MM.1S (cell line): ENCODE results near the gene STRN3.

Source experiments
- DNase-seq: peaks from one replicate; pipeline ENCODE4 v3.0.0-alpha.2; 2015
- H2AFZ ChIP-seq: fragments of 300-600 bp; sonication (generic); 2 replicates; pipeline ENCODE4 v1.6.0; 2016; ENCODE audit warnings: antibody characterized with exemption, low read length
- H3F3A ChIP-seq: fragments of 300-600 bp; sonication (generic); 2 replicates; pipeline ENCODE4 v1.6.1; 2016; ENCODE audit warnings: mild to moderate bottlenecking, antibody characterized with exemption, low read length, moderate library complexity, mixed read lengths; ENCODE audit not compliant: insufficient read depth
- H3K27ac ChIP-seq: fragments of 300-600 bp; sonication (generic); 2 replicates; pipeline ENCODE4 v1.5.1; 2016; ENCODE audit warnings: mild to moderate bottlenecking, low read length
- H3K27me3 ChIP-seq: fragments of 300-600 bp; sonication (generic); replicated peaks from 2 replicates; pipeline ENCODE4 v1.6.0; 2016; ENCODE audit warnings: low read length; ENCODE audit not compliant: insufficient read depth
- H3K36me3 ChIP-seq: fragments of 300-600 bp; sonication (generic); replicated peaks from 2 replicates; pipeline ENCODE4 v1.6.1; 2016; ENCODE audit warnings: mild to moderate bottlenecking, low read length, mixed read lengths; ENCODE audit not compliant: insufficient read depth
- H3K4me1 ChIP-seq: fragments of 300-600 bp; sonication (generic); 2 replicates; pipeline ENCODE4 v1.6.1; 2016; ENCODE audit warnings: low read length, mixed read lengths
- H3K4me2 ChIP-seq: fragments of 300-600 bp; sonication (generic); 2 replicates; pipeline ENCODE4 v1.6.0; 2016; ENCODE audit warnings: low read depth, low read length
- H3K4me3 ChIP-seq: fragments of 300-600 bp; sonication (generic); 2 replicates; pipeline ENCODE4 v1.5.1; 2016; ENCODE audit warnings: low read length, mixed read lengths
- H3K79me2 ChIP-seq: fragments of 300-600 bp; sonication (generic); 2 replicates; pipeline ENCODE4 v1.6.1; 2016; ENCODE audit warnings: mixed run types, low read length, mixed read lengths
- H3K9ac ChIP-seq: fragments of 300-600 bp; sonication (generic); 2 replicates; pipeline ENCODE4 v1.6.1; 2016; ENCODE audit warnings: low read length, mixed read lengths
- H3K9me2 ChIP-seq: fragments of 300-600 bp; sonication (generic); replicated peaks from 2 replicates; pipeline ENCODE4 v1.6.1; 2016; ENCODE audit warnings: mild to moderate bottlenecking, low read length, mixed read lengths; ENCODE audit not compliant: insufficient read depth
- H3K9me3 ChIP-seq: fragments of 300-600 bp; sonication (generic); replicated peaks from 2 replicates; pipeline ENCODE4 v1.6.1; 2016; ENCODE audit warnings: mild to moderate bottlenecking, low read length, mixed read lengths; ENCODE audit not compliant: insufficient read depth
- H4K20me1 ChIP-seq: fragments of 300-600 bp; sonication (generic); 2 replicates; pipeline ENCODE4 v1.6.1; 2016; ENCODE audit warnings: mild to moderate bottlenecking, low read length, moderate library complexity, mixed read lengths; ENCODE audit not compliant: insufficient read depth
- CTCF ChIP-seq: fragments of 300-600 bp; sonication (generic); IDR thresholded peaks from 2 replicates; pipeline ENCODE4 v1.5.1; 2016; ENCODE audit warnings: antibody characterized with exemption, low read length, mixed read lengths
- EZH2 ChIP-seq: fragments of 300-600 bp; sonication (generic); optimal IDR thresholded peaks from 2 replicates; pipeline ENCODE3; 2017; ENCODE audit warnings: low read depth, mild to moderate bottlenecking, antibody characterized with exemption, low read length, mixed read lengths
- EZH2phosphoT487 ChIP-seq: fragments of 300-600 bp; sonication (generic); IDR thresholded peaks from 2 replicates; pipeline ENCODE4 v1.6.1; 2018; ENCODE audit warnings: antibody characterized with exemption, low read length

The STRN3 gene

GRCh38 chr14:30853946-30854345 lies 172.2 kb downstream of the STRN3 start:
- Histone ChIP-seq H3F3A (0 out of 2 replicates have a peak, but pooled peaks cover 2% of the 10 kb centered on the region), H4K20me1 (no peaks in the 10 kb centered on the region), H3K4me1 (peaks cover 7% of the 10 kb centered on the region; the same call in 1 of the 2 replicates), H2AFZ (no peak overlapping the region), H3K9me2 (no peaks in the 10 kb centered on the region), H3K9ac (no peak overlapping the region), H3K36me3 (no peaks in the 10 kb centered on the region), H3K4me2 (no peak overlapping the region), H3K79me2 (no peaks in the 10 kb centered on the region), H3K4me3 (no peak overlapping the region), H3K27me3 (no peaks in the 10 kb centered on the region), H3K27ac (no peak overlapping the region), H3K9me3 (no peaks in the 10 kb centered on the region)
- TF ChIP-seq CTCF = no peak
- no peak for TF ChIP-seq EZH2
- no peak for TF ChIP-seq EZH2phosphoT487
- DNase-seq = no peak

GRCh38 chr14:30849983-30850382 lies 176.2 kb downstream of the STRN3 start:
- H3K4me1 ChIP-seq = peaks cover 10% of the 10 kb centered on the region; the same call in 1 of the 2 replicates
- no peak overlapping the region for H2AFZ ChIP-seq
- no peaks in the 10 kb centered on the region for H3K9me3 ChIP-seq
- no peaks in the 10 kb centered on the region for H3K36me3 ChIP-seq
- H4K20me1 ChIP-seq = no peaks in the 10 kb centered on the region
- no peak for TF ChIP-seq EZH2
- no peak for TF ChIP-seq EZH2phosphoT487
- TF ChIP-seq CTCF = no peak
- no peak overlapping the region; the same call in 1 of the 2 replicates for H3K4me2 ChIP-seq
- DNase-seq = no peak
- H3K4me3 ChIP-seq = no peak overlapping the region
- H3K79me2 ChIP-seq = no peaks in the 10 kb centered on the region
- no peak overlapping the region for H3K9ac ChIP-seq
- H3K27ac ChIP-seq = no peak overlapping the region
- 0 out of 2 replicates have a peak, but pooled peaks cover 2% of the 10 kb centered on the region for H3F3A ChIP-seq
- no peaks in the 10 kb centered on the region for H3K9me2 ChIP-seq
- H3K27me3 ChIP-seq = no peaks in the 10 kb centered on the region

- TF ChIP-seq EZH2 (no peak), CTCF (no peak), EZH2phosphoT487 (no peak)
- H3K27ac ChIP-seq = peak overlapping the region; percentile 53; the same call in 1 of the 2 replicates
- no peak overlapping the region for H3K9ac ChIP-seq
- H3F3A ChIP-seq = 0 out of 2 replicates have a peak, but pooled peaks cover 2% of the 10 kb centered on the region
- H3K79me2 ChIP-seq = no peaks in the 10 kb centered on the region
- H3K4me2 ChIP-seq = peak overlapping the region; percentile 30; the same call in 1 of the 2 replicates
- H3K4me1 ChIP-seq = peaks cover 10% of the 10 kb centered on the region; the same call in 1 of the 2 replicates
- H3K9me2 ChIP-seq = no peaks in the 10 kb centered on the region
- peak overlapping the region; percentile 38; the same call in 1 of the 2 replicates for H2AFZ ChIP-seq
- peak; percentile 16 for DNase-seq
- no peaks in the 10 kb centered on the region for H4K20me1 ChIP-seq
- H3K4me3 ChIP-seq = no peak overlapping the region
- H3K27me3 ChIP-seq = no peaks in the 10 kb centered on the region
- no peaks in the 10 kb centered on the region for H3K9me3 ChIP-seq
- H3K36me3 ChIP-seq = no peaks in the 10 kb centered on the region
These were observed 176.8 kb downstream of the STRN3 start for GRCh38 chr14:30849354-30849753.
